Glutamatergic neuron (in vitro differentiated cells): ENCODE results near the gene FAM210A. TPM values are rescaled to one million over a fixed set of nuclear protein-coding genes. Genes with fewer than 3 reads are reported as not detected.

Experiments
- DNase-seq: peaks from one replicate; pipeline ENCODE4 v3.0.0; 2022
- H3K27ac Mint-ChIP-seq: one replicate; pipeline ENCODE4 v1.8.0; 2020; ENCODE audit warnings: mild to moderate bottlenecking, mixed read lengths, inconsistent platforms; ENCODE audit not compliant: unreplicated experiment
- H3K27me3 Mint-ChIP-seq: one replicate; pipeline ENCODE4 v1.8.0; 2020; ENCODE audit warnings: mild to moderate bottlenecking, moderate library complexity, mixed read lengths, inconsistent platforms; ENCODE audit not compliant: unreplicated experiment
- H3K36me3 Mint-ChIP-seq: one replicate; pipeline ENCODE4 v1.8.0; 2020; ENCODE audit warnings: mild to moderate bottlenecking, mixed read lengths, inconsistent platforms; ENCODE audit not compliant: unreplicated experiment
- H3K4me1 Mint-ChIP-seq: one replicate; pipeline ENCODE4 v1.8.0; 2020; ENCODE audit warnings: mild to moderate bottlenecking, low read depth, mixed read lengths, inconsistent platforms; ENCODE audit not compliant: unreplicated experiment
- H3K4me3 Mint-ChIP-seq: one replicate; pipeline ENCODE4 v1.8.0; 2020; ENCODE audit warnings: mild to moderate bottlenecking, mixed read lengths, inconsistent platforms; ENCODE audit not compliant: unreplicated experiment
- H3K9me3 Mint-ChIP-seq: one replicate; pipeline ENCODE4 v1.8.0; 2020; ENCODE audit warnings: mild to moderate bottlenecking, moderate library complexity, mixed read lengths, inconsistent platforms; ENCODE audit not compliant: unreplicated experiment
- total RNA-seq: library from RNA; stranded (reverse); fragmentation: NEBNext Ultra II Directional; extraction: Animal tissue kit (Norgen Biotek cat#: 25700); gene quantifications from one replicate; pipeline ENCODE4 v1.2.1, GENCODE V29; 2021; ENCODE audit not compliant: unreplicated experiment
- TF ChIP-seq, protein P1 (sequence below): fragments of 200-600 bp; sonication (generic); IDR thresholded peaks from one replicate; pipeline ENCODE4 v1.5.0; 2021; ENCODE audit not compliant: partially characterized antibody, unreplicated experiment

The FAM210A gene
- total RNA-seq, 1 donor from 2014 or later, result 7.9 TPM

GRCh38 chr18:13658436-13659204, 67.7 kb downstream of the FAM210A start:
- no peak overlapping the region for H3K4me3 Mint-ChIP-seq
- no peak for DNase-seq
- no peaks in the 10 kb centered on the region for H3K9me3 Mint-ChIP-seq
- no peak overlapping the region for H3K27ac Mint-ChIP-seq
- no peaks in the 10 kb centered on the region for H3K27me3 Mint-ChIP-seq
- peaks cover 15% of the 10 kb centered on the region for H3K4me1 Mint-ChIP-seq
- TF ChIP-seq, protein P1, sequence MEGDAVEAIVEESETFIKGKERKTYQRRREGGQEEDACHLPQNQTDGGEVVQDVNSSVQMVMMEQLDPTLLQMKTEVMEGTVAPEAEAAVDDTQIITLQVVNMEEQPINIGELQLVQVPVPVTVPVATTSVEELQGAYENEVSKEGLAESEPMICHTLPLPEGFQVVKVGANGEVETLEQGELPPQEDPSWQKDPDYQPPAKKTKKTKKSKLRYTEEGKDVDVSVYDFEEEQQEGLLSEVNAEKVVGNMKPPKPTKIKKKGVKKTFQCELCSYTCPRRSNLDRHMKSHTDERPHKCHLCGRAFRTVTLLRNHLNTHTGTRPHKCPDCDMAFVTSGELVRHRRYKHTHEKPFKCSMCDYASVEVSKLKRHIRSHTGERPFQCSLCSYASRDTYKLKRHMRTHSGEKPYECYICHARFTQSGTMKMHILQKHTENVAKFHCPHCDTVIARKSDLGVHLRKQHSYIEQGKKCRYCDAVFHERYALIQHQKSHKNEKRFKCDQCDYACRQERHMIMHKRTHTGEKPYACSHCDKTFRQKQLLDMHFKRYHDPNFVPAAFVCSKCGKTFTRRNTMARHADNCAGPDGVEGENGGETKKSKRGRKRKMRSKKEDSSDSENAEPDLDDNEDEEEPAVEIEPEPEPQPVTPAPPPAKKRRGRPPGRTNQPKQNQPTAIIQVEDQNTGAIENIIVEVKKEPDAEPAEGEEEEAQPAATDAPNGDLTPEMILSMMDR, result no peak
- no peaks in the 10 kb centered on the region for H3K36me3 Mint-ChIP-seq

- H3K27me3 Mint-ChIP-seq, result no peaks in the 10 kb centered on the region
- no peaks in the 10 kb centered on the region for H3K9me3 Mint-ChIP-seq
- H3K27ac Mint-ChIP-seq, result no peak overlapping the region
- no peak overlapping the region for H3K4me3 Mint-ChIP-seq
- peaks cover 21% of the 10 kb centered on the region for H3K4me1 Mint-ChIP-seq
- TF ChIP-seq, protein P1, result no peak
- no peak for DNase-seq
- H3K36me3 Mint-ChIP-seq, result no peaks in the 10 kb centered on the region
Measured at GRCh38 chr18:13657974-13658373, 68.4 kb downstream of the FAM210A start.

GRCh38 chr18:13653746-13654433, 72.5 kb downstream of the FAM210A start:
- no peak overlapping the region for H3K27ac Mint-ChIP-seq
- no peak overlapping the region for H3K4me3 Mint-ChIP-seq
- H3K4me1 Mint-ChIP-seq, result peaks cover 18% of the 10 kb centered on the region
- H3K27me3 Mint-ChIP-seq, result no peaks in the 10 kb centered on the region
- H3K9me3 Mint-ChIP-seq, result no peaks in the 10 kb centered on the region
- H3K36me3 Mint-ChIP-seq, result no peaks in the 10 kb centered on the region
- TF ChIP-seq, protein P1, result no peak
- no peak for DNase-seq

DNA sequence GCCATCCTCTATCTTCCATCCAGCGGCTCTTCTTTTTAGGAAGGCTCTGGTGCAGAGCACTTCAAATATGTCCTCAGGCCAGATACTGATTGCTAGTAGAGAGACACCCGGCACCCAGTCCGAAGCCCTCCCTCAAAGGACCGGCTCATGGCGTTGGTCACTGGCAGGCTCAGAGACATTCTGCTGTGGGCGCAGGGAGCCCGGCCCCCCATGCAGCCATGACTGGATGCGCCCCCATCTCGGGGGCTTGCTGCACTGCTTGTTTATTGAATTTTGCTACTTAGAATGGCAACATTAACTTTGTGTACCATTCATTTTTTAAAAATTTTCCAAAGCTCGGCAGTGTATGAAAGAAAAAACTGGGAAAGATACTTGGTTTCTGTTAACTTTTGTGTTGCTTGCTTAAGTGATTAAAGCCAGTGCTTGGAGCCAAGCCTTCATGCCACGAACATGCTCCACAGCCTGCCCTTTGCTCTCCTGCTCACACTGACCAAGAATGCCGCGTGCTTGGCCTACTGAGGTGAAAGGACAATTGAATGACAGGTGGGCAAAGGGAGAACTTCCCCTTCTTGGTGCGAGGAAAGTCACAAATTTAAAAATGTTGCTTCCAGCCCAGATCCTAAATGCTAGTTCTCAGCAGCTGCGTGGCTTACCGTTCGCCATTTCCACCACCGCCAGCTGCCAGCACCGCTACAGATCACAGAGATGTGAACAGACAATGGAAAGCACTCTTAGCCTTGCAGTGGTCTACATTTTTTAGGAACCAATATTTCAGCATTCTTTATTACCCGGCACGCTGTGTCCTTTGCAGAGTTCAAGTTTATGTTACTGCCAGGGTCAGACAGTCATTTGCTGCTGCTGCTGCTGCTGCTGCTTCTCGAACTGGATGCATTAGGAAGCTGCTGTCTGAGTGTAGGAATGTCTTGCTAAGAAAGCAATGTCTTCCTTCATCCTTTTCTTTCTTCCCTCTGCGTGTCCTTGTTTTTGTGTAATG, 76.7 kb downstream of the FAM210A start:
- H3K4me1 Mint-ChIP-seq, result peaks cover 18% of the 10 kb centered on the region
- H3K27ac Mint-ChIP-seq, result no peak overlapping the region
- H3K4me3 Mint-ChIP-seq, result no peak overlapping the region
- no peaks in the 10 kb centered on the region for H3K36me3 Mint-ChIP-seq
- H3K27me3 Mint-ChIP-seq, result no peaks in the 10 kb centered on the region
- TF ChIP-seq, protein P1, result no peak
- H3K9me3 Mint-ChIP-seq, result no peaks in the 10 kb centered on the region
- no peak for DNase-seq
